H1 (cell line): ENCODE data around the gene IRGC. TPM values are rescaled to one million over a fixed set of nuclear protein-coding genes. Genes with fewer than 3 reads are reported as not detected.

ENCODE experiments used
- ATF2 ChIP-seq: IDR thresholded peaks from 2 replicates; pipeline ENCODE4 v1.6.1; 2012; ENCODE audit warnings: low read length, inconsistent platforms
- CBX5 ChIP-seq: fragments of 300-800, 300-1000 bp; sonication (generic); IDR thresholded peaks from 2 replicates; pipeline ENCODE4 v1.7.1; 2016; ENCODE audit warnings: antibody characterized with exemption, low read length, low read depth
- GABPA ChIP-seq: IDR thresholded peaks from 2 replicates; pipeline ENCODE4 v1.6.1; 2011; ENCODE audit warnings: mild to moderate bottlenecking, low read length, moderate library complexity, borderline replicate concordance; ENCODE audit not compliant: insufficient read depth
- JUN ChIP-seq: IDR thresholded peaks from 2 replicates; pipeline ENCODE4 v1.6.1; 2011; ENCODE audit warnings: low read depth, mild to moderate bottlenecking, improper control_type of control experiment, low read length
- JUND ChIP-seq: IDR thresholded peaks from 2 replicates; pipeline ENCODE4 v1.6.1; 2011; ENCODE audit warnings: mild to moderate bottlenecking, improper control_type of control experiment, low read length
- RXRA ChIP-seq: IDR thresholded peaks from 2 replicates; pipeline ENCODE4 v1.6.1; 2011; ENCODE audit warnings: low read depth, mild to moderate bottlenecking, low read length, moderate library complexity; ENCODE audit not compliant: insufficient read depth
- SP4 ChIP-seq: IDR thresholded peaks from 2 replicates; pipeline ENCODE4 v1.6.1; 2012; ENCODE audit warnings: low read length, inconsistent platforms
- SUZ12 ChIP-seq: fragments of 200-600 bp; sonication (generic); IDR thresholded peaks from 2 replicates; pipeline ENCODE4 v1.6.1; 2012; ENCODE audit warnings: mild to moderate bottlenecking, inconsistent platforms, low read length, moderate library complexity, mixed read lengths
- TCF12 ChIP-seq: IDR thresholded peaks from 2 replicates; pipeline ENCODE4 v1.6.1; 2011; ENCODE audit warnings: low read depth, mild to moderate bottlenecking, low read length
- ZNF274 ChIP-seq: IDR thresholded peaks from 2 replicates; pipeline ENCODE4 v1.7.0; 2012; ENCODE audit warnings: low read length, borderline replicate concordance; ENCODE audit errors: extremely low read depth
- polyA plus RNA-seq, 7 experiments: library from polyadenylated mRNA; depleted of rRNA in 3 of 7; stranded (reverse) in 5 of 7; unstranded in 2 of 7; fragments of >200 nt in 5 of 7; fragments of 200-250 nt in 2 of 7; gene quantifications; 1 replicate in 5 of 7; 2 replicates in 1 of 7; 4 replicates in 1 of 7; pipeline versions ENCODE4 v1.2.1 to v1.2.3, GENCODE V29; 2011 to 2013; ENCODE audit warnings: missing spikeins in 2 of 7, mixed read lengths in 2 of 7
- total RNA-seq: library from RNA; stranded (reverse); fragmentation: NEBNext Ultra II Directional; extraction: Animal tissue kit (Norgen Biotek cat#: 25700); gene quantifications from 2 replicates; pipeline ENCODE4 v1.2.1, GENCODE V29; 2021
- TF ChIP-seq, protein P1 (sequence below): IDR thresholded peaks from 2 replicates; pipeline ENCODE4 v1.6.1; 2012; ENCODE audit warnings: inconsistent platforms

Gene IRGC
- total and polyA plus RNA-seq, 2 of the 8 experiments (the other 6 are each of a cell fraction or from before 2014, with no cell fraction given): not detected

DNA sequence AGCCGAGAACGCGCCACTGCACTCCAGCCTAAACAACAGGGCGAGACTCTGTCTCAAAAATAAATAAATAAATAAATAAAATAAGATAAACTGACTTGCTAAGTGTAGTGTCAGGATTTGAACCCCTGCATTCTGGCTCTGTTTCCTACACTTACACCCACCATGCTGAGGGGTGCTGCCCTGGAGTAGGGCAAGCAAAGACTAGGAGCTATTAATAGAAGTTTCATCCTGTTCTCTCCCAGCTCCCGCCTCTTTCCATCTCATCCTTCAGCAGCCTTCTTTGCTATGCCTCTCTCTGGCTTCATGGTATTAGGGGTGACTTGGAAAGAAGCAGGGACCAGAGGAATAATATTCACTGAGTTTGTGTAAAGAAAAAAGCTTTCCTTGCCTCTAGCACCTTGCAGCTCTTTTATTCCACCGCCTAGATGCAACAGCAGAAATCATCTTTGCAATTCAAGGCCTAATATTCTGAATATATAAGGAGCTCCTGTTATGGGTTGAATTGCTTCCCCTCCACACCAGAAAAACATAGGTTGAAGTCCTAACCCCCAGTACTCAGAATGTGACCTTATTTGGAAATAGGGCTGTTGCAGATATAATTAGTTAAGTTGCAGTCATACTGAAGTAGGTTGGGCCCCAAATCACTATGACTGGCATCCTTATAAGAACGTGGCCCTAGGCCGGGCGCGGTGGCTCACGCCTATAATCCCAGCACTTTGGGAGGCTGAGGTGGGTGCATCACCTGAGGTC lies 37.2 kb upstream of the IRGC start (continued):
- TF ChIP-seq ATF2 (no peak), SUZ12 (no peak), JUND (no peak), GABPA (no peak), SP4 (no peak), ZNF274 (no peak), JUN (no peak), RXRA (no peak), TCF12 (no peak), CBX5 (no peak)
- TF ChIP-seq, protein P1, sequence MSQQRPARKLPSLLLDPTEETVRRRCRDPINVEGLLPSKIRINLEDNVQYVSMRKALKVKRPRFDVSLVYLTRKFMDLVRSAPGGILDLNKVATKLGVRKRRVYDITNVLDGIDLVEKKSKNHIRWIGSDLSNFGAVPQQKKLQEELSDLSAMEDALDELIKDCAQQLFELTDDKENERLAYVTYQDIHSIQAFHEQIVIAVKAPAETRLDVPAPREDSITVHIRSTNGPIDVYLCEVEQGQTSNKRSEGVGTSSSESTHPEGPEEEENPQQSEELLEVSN: no peak
